NCI-H1436 (cell line): Measurements from ENCODE around the gene PLPP3.

Experiments used
- DNase-seq: peaks from one replicate; lab custom pipeline; 2025; lab: John Stamatoyannopoulos, UW

Gene PLPP3

DNA sequence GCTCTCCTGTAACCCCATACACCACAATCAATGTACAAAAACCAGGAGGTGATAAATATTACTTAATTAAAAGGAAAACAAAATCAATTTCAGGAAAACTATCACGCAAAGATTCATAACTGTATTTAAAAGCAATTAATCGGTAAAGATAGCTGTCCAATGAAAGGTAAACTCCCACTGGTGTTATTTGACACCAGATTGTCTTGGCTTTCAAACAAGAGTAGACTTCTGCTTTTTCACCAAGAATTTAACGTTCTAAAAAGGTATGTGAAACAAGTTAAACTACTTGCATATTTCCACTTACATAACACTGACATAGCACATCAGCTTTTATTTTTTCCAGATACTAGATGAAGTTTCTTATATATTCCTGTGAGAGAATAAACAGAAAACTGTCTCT, 3.5 kb downstream of the PLPP3 start:
- DNase-seq = no peak

GRCh38 chr1:56574794-56575193, 4.6 kb downstream of the PLPP3 start:
- no peak for DNase-seq

GRCh38 chr1:56573311-56573710, 6.1 kb downstream of the PLPP3 start:
- no peak for DNase-seq

GRCh38 chr1:56572334-56573050, 6.9 kb downstream of the PLPP3 start:
- DNase-seq = no peak

DNA sequence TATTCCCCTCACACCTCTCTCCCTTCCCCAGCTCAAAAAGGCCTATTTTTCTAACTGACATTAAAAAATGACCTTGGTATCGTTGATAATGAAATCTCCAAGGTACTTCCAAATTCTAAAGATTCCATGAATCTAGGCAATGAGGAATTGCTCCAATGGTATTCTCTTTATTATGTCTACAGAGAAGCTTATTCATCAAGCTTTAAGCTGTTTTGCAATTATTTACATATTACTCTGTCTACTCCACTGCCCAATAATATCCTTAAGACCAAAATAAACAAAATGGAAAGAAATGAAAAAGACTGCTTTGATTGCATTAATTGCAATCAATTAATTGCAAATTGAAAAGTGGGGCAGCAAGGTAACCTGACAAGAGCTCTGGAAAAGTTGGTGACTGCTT, 7.9 kb downstream of the PLPP3 start:
- no peak for DNase-seq

GRCh38 chr1:56570924-56571372, 8.4 kb downstream of the PLPP3 start:
- DNase-seq = peak; percentile 29

- DNase-seq = no peak
Measured at GRCh38 chr1:56569661-56570060, 9.7 kb downstream of the PLPP3 start.

DNA sequence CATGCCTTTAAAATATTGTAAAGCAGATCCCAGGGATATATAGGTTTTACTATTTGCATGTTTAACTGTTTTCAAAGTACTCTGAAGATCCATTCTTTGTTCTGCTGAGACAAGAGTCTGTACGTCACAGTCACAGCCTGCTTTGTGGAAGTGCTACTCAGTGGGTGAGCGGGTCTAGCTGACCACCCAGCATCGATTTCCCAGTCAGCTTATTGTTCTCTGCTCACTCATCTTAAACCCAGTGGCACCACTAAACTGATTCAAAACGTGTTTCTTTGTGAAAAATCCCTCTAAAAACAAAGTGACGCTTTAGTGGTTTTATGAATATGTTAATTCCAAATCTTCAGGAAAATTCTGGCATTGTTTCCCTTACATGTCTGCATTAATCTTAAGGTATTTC, 12.4 kb downstream of the PLPP3 start:
- DNase-seq = no peak

GRCh38 chr1:56566061-56566744, 13.2 kb downstream of the PLPP3 start:
- no peak for DNase-seq

DNA sequence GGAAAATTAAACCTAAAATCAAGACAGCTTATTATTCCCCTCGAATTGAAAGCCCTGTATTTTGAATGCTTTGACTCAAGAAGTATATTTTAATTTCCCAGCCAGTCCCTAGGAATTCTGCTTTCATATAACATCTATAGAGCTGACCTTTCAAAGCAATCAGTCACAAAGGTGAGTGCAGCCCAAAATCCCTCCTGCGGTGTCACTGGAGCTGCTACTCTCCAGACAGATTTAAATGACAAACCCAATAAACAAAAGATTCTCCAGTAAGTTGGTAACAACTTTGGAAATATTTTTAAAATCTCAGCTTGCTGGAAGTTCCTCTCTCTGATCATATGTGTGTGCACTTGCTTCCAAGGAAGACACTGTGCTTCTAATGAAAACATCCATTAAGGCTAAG, 14.7 kb downstream of the PLPP3 start:
- no peak for DNase-seq

- DNase-seq = no peak
Measured at GRCh38 chr1:56563568-56563967, 15.8 kb downstream of the PLPP3 start.

DNA sequence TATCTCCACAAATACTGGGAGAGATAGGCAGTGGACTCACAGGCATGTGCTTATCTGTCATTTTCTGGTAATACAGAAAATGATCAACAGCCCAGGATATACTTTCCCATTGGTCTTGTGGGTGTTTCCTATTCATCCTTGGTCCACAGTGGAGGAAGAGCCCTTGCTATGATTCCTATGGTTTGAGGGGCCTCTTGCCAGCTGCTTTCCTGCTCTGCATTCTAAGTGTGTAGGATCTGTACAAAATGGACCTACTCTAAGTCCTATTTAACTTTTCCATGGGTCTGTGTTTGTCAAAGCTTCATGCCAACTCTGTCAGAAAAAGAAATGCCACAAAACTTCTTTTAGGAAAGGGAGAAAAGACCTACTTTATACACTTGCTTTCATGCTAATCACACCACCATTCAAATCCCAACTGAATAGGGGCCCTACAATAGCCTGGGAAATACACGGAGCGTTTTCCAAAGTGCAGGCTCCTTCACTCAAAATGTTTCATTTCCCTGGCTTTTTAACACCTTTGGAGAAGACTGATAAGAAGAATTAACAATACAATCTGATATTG, 16.4 kb downstream of the PLPP3 start:
- no peak for DNase-seq

DNA sequence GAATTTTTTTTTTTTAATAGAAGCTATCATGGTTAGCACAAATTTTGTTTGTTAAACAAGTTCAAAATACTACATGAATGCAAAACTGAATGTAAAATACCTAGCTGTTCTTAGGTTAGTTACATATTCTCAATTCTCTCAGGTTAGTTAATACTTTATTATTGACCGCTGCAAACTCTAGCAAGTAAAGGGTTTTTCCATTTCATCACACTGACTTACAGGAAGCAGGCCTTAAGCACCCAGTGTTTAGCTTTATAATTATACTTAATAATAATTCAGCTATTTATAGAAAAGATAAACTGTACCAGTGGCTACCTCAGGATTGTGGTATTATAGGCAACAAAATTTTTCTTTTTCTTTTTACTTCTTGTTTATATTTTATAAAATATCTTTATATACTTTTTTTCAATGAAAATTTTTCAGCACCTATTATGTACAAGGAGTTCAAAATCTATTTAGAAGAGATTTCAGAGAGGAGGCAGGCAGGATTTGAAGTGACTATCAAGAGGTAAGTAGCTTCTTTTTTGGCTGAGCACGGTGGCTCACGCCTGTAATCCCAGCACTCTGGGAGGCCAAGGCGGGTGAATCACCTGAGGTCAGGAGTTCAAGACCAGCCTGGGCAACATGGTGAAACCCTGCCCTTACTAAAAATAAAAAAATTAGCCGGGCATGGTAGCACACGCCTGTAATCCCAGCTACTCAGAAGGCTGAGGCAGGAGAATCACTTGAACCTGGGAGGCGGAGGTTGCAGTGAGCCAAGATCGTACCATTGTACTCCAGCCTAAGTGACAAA, 17.9 kb downstream of the PLPP3 start:
- DNase-seq = no peak

DNA sequence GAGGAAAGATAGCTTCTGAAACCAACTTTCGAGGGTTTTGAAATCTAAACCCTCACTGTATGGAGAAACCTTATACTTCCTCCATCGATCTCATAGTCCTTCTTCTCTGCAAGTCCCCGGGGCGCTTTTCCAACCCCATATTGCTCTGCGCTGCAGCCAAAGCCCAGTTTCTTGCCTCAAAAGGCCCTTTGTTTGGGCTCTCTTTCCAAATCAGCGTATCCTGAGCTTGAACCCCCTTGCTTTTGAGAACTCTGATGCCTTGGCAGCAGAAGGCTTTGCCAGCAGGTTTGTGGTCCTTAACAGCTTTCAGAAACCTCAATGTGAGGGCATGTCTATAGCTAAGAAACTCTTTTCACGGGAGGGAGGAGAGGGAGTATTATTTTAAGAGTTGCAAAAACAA, 21.6 kb downstream of the PLPP3 start:
- DNase-seq = no peak

- no peak for DNase-seq
Measured at GRCh38 chr1:56555448-56555847, 23.9 kb downstream of the PLPP3 start.

DNA sequence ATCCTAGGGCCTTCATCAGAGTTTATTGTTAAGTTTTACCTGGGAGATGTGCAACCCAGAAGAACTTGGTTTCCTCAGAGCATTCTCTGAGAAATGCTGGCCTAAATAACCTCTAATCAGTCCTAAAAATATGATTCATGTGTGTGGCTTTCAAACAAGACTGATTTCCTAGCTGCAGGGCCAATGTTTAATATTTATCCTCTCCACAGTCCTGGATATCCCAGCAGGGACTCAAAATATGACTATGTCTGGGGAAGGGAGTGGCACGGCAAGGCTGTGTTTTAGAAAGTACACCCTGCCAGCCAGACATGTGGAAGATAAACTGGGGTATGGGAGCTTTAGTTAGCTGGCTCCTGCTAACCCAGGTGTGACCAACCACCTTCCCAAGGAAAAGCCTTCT, 26.3 kb downstream of the PLPP3 start:
- DNase-seq = no peak

DNA sequence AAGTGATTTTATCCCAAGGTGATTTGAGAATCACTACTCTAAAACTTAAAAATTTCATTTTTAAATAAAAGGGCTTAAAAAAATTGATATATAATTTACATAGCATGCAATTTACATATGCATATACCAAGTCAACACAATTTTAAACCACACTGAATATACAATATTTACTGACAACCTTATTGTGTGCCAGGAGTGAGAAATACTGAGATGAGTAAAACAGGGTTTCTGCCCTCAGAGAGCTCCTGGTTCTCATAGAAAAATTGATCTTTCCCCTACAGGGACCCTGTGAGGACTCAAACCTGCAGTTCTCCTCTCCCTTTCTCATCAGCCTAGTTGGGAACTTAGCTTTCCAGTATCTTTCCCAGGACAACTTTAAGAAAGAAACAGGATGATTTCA, 27.0 kb downstream of the PLPP3 start:
- no peak for DNase-seq

GRCh38 chr1:56551691-56552090, 27.7 kb downstream of the PLPP3 start:
- no peak for DNase-seq

DNA sequence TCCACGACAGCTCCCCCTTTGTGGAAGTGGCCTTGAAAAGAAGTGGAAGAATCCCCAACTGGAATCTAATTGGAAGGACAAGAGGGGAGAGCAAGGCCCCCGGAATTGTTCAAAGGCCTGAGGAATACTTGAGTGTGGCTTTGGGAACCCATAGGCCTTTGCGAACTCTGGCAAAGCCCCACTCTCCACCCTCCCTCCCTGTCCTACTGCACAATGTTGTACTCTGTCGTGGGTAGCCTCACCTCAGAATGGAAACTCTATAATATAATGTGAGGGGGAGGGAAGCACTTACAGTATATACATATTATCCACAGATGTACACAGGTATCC, 28.5 kb downstream of the PLPP3 start:
- no peak for DNase-seq

DNA sequence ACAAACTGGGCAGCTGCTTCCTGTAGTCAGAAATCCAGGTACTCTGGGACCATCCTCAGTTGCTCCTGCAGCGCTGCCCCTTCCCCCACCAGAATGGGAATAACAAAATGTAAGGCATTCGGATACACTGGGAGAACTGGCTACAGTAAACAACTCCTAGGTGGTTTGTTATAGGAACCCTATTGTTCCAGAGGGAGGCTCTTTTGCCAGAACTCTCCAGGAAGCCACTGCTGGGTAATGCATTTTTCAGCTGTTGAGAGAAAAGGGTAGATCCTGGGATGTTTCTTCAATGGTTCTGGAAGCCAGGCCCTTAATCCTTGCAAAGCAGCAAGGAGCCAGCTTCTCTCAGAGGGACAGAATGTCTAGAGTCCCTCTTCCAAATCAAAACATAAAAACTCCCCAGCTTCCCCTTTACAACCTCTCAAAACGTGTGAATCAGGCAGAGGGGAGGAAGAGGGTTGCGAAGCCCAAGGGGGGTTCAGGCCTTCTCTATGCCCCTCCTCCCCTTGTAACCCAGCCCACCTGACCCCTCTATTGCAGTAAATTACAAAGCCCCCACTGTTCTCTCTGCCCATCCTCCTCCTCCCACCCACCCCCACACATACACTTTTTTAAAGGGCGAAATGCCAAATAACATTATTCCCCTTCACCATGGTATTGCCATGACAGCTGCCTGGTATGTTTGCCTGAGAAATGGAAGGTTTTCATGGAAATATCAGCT, 29.1 kb downstream of the PLPP3 start:
- no peak for DNase-seq

- DNase-seq = no peak
Measured at GRCh38 chr1:56548571-56548970, 30.8 kb downstream of the PLPP3 start.

GRCh38 chr1:56547977-56548376, 31.4 kb downstream of the PLPP3 start:
- DNase-seq = no peak
